GM18867 (cell line): ENCODE measurements around the gene HMCES.
"Not testable (repeated sequence)": the region's sequence is repeated elsewhere in the genome, so short reads cannot be mapped to it uniquely, and the experiment has no call there.

Experiments
- ATAC-seq: cut with Tn5 transposase; IDR thresholded peaks from one replicate; pipeline ENCODE4 v1.9.1; 2021; ENCODE audit warnings: mild to moderate bottlenecking, moderate library complexity; ENCODE audit not compliant: unreplicated experiment

HMCES gene

DNA sequence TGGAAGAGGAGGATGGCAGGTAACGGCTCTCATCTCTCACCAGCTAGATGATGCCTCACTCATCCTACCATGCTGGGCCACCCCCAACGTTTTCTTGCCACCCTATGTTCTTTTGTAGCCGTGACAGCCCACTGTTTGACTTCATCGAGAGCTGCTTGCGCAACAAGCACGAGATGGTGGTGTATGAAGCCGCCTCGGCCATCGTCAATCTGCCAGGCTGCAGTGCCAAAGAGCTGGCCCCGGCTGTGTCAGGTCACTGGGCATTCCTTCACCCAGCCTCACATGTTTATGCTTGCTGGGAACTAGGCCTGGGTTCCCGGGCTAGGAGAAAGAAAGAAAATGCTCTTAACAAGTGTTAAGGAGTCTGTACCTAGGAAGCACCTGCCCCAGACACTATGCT lies 21.1 kb upstream of the HMCES start:
- no peak for ATAC-seq

GRCh38 chr3:129259612-129260477 lies 18.8 kb upstream of the HMCES start:
- no peak for ATAC-seq

- no peak for ATAC-seq
Measured at GRCh38 chr3:129260606-129261005, 18.1 kb upstream of the HMCES start.

DNA sequence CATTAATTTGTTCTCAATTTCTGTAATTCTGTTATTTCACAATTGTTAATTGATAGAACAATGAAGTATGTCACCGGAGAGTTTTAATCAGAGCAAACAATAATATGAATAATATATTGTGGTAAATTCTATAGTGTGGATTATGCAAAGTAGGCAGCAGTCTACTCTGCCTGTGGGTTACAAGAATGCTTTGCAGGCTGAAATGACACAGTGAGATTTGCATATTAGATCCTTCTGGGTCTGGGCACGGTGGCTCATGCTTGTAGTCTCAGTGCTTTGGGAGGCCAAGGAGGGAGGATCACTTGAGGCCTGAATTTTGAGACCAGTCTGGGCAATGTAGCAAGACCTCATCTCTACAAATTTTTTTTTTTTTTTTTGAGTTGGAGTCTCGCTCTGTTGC lies 16.8 kb upstream of the HMCES start:
- ATAC-seq, result no peak

DNA sequence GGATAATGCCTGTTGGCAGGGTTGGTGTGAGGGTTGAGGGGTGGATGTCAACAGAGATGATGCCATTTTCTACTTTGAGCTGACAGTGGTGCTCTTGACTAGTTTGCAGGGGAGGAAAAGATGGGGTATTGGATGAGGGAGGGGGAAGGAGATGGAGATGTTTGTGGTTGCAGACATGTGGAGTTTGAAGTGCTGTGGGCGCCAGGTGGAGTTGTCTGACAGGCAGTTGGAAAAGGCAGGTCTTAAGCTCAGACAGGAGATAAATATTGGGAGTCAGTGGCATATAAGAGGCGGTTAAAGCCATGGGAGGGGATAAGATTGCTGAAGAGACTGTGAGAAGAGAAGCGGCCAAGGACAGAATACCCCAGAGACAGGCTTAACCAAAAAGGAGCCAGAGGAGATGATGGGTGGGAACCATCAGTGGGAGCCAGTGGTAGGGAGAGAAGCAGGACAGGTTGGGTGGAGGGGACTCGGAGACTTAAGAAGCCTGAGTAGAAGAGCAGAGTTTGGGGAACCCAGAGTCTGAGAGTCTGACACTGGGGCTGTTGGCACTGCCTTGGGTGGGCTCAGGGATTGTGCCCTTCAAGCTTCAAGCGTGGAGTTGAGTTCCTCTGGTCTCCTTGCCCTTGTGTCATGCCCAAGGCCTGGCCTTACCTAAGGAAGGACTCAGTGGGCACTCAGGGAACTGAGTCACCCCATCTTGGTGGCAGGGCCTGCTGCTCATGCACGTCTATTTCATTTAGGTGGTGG lies 15.3 kb upstream of the HMCES start:
- no peak for ATAC-seq

DNA sequence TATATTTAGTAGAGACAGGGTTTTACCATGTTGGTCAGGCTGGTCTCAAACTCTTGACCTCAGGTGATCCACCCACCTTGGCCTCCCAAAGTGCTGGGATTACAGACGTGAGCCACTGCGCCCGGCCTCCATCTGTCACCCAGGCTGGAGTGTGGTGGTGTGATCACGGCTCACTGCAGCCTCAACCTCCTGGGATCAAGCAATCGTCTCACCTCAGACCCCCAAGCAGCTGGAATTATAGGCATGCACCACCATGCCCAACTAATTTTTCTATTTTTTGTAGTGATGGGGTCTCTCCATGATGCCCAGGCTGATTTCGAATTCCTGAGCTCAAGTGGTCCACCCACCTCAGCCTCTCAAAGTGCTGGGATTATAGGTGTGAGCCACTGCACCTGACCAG lies 13.7 kb upstream of the HMCES start:
- ATAC-seq, result not testable (repeated sequence)

DNA sequence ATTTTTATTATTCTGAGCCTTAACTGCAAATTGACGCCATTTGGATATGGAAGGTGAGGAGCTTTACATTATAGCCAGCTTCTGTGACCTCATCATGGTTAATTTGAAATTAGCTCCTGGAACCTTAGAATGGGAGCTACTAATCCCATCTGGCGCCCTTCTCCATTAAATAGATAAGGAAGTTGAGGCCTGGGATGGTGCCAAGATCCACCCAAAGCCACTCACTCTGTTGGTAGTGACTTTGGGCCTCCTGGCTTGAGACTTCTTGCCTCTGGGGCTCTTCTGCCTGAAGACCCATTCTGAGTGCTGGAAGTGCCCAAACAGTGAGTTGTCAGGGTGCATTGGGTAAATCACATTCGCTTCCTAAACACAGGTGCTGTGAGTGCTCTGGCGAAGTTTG lies 12.0 kb upstream of the HMCES start:
- no peak for ATAC-seq

DNA sequence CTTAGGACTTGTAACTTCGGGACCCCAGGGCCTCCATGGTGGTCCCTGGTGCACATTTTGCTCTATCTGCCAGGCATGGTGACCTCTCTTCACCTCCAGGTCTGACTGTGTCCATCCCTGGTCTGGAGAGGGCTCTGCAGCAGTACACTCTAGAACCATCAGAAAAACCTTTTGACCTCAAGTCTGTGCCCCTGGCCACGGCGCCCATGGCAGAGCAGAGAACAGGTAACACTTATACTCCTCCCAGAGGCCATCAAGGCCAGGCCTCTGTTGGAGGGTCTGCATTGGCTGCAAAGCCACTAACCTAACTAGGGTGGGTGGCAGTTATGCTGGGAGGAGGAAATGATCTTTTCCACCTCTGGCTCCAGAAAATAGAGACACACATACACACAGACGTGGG lies 10.3 kb upstream of the HMCES start:
- no peak for ATAC-seq

GRCh38 chr3:129271674-129272073 lies 7.0 kb upstream of the HMCES start:
- ATAC-seq, result no peak

- peak; percentile 74 for ATAC-seq
Measured at GRCh38 chr3:129276385-129276784, 2.3 kb upstream of the HMCES start.

- ATAC-seq, result no peak
Measured at GRCh38 chr3:129277829-129278271, 820 bp upstream of the HMCES start.

DNA sequence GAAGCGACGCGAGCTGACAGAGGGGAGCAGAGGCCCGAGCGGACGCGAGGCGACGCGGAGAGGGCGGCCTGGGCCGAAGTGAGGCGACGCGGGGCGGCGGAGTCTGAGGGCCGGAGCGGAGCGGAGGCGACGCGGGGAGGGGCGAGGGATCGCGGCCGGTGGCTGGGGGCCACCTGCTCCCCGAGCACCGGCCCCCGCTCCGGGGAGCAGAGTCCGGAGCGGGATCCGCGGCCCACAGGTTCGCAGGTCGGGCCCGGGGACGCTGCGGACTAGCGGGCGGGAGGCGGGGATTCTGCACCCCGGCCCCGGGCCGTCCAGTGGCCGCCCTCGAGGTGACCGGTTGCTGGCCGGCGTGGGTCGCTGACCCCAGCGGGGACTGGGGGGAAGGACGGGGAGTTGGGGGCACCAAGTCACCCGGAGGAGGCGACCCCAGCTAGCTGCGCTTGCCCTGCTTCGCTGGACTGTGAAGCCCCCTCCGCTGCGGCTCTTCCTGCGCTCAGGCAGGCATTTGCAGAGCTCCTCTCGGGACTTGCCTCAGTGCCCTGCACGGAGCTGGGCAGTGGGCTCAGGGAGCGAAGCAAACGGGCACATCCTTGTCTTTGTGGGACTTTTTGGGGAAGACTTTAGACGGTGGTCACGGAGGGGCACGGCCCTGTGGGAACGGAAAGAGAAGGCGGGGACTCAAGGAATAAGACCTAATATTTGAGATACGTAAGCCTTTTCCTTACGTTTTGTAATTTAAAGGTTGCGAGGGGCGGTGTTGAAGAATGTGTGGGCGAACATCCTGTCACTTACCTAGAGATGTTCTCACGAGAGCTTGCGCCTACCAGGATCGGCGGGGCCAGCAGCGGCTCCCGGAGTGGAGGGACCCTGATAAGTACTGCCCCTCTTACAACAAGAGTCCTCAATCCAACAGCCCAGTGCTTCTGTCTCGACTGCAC lies 566 bp downstream of the HMCES start:
- ATAC-seq, result peak; percentile 5

DNA sequence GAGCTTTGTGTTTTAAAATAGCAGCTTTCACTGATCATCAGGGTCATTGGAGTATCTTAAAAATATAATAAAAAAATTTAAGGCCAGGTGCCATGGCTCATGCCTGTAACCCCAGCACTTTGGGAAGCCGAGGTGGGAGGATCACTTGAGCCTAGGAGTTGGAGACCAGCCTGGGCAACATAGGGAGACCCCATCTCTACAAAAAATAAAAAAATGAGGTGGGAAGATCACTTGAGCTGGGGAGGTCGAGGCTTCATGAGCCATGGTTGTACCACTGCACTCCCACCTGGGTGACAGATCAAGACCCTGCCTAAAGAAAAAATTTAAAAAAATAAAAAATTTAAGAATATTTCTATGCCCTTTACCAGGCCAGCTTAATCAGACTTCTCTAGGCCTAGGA lies 1.5 kb downstream of the HMCES start:
- no peak for ATAC-seq

DNA sequence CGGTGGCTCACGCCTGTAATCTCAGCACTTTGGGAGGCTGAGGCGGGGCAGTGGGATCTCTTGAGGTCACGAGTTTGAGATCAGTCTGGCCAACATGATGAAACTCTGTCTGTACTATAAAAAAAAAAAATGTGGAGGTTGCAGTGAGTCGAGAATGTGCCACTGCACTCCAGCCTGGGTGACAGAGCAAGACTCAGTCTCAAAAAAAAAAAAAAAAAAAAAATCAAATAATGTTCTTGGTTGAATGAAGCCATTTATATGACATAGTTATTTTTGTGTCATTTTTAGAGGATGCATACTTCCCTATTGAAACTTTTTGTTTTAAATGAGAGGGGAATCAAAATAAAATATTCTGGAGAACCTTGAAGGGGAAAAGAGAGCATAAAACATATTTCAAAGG lies 3.1 kb downstream of the HMCES start:
- no peak for ATAC-seq

GRCh38 chr3:129282727-129283327 lies 4.2 kb downstream of the HMCES start:
- peak; percentile 71 for ATAC-seq

DNA sequence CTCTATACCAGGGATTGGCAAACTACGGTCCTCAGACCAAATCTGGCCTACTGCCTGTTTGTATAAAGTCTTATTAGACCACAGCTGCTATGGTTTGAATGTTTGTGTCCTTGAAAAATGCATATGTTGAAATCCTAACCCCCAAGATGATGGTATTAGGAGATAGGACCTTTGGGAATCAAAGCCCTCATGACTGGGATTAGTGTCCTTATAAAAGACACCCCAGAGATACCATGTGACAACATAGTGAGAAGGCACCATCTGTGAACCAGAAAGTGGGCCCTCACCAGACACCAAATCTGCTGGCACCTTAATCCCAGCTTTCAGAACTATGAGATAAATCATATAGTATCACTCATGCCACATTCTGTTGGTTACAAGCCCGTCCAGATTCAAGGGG lies 7.4 kb downstream of the HMCES start:
- no peak for ATAC-seq

DNA sequence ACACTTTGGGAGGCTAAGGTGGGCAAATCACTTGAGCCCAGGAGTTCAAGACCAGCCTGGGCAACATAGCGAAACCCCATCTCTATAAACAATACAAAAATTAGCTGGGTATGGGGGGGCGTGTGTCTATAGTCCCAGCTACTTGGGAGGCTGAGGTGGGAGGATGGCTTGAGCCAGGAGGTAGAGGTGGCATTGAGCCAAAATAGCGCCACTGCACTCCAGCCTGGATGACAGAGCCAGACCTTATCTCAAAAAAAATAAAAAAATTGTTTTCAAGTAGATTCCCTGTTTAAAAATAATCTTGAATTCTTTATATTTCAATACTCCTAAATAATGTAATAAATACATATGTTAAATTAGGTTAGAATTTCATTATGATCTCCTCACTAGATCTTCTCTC lies 9.8 kb downstream of the HMCES start:
- ATAC-seq, result no peak

DNA sequence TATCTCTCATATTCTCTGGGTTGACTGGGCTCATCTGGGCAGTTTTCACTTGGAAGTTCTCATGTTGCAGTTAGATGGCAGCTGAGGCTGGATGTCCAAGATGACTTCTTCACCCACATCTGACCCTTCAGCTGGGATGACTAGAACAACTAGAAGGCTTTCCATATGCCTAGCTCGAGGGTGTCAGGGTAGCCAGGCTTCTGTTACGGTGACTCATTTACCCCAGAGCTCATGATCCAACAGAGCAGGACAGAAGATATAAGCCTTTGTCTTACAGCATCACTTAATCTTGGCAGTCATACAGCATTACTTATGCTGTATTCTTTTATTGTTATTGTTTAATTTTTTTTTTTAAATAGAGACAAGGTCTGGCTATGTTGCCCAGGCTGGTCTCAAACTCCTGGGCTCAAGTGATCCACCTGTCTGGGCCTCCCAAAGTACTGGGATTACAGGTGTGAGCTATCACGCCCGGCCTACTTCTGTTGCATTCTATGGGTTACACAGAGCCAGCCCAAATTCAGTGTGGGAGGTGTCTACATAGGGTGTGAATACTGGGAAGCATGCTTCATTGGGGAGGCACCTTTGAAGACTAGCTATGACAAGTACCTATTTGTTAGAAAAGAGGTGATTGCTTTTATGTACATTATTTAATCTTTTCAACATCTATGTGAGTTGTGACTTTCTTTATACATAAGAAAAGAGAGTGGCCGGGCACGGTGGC lies 10.7 kb downstream of the HMCES start:
- ATAC-seq, result no peak

DNA sequence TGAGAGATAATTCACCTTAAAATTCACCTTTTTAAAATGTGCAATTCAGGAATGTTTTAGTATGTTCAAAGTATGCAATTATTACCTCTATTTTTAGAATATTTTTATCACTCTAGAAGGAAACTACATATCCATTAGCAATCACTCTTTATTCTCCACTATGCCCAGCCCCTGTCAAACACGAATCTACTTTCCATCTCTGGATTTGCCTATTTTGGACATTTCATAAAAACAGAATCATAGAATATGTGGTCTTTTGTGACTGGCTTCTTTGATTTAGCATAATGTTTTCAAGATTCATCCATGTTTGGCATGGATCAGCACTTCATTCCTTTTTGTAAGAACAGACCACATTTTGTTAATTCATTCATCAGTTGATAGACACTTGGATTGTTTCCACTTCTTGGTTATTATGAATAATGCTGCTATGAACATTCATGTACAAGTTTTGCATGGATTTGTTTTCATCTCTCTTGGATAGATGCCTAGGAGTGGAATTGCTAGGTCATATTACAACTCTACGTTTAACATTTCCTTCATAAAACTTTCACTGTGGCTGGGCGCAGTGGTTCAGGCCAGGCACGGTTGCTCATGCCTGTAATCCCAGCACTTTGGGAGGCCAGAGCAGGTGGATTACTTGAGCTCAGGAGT lies 12.7 kb downstream of the HMCES start:
- ATAC-seq, result no peak

GRCh38 chr3:129295286-129295685 lies 16.6 kb downstream of the HMCES start:
- ATAC-seq, result no peak
